Stimulated activated CD4-positive, alpha-beta T cell treated with anti-CD3 and anti-CD28 coated beads, Interleukin-12 subunit alpha, Interleukin-12 subunit beta, amount 100 ng/mL, for 24 hours (primary cell): ENCODE data around the gene SEC11A.

Source experiments
- DNase-seq, 2 experiments: peaks; one replicate each; pipeline ENCODE4 v3.0.0-alpha.2; 2020; ENCODE audit warnings: low read depth in 2 of 2

The SEC11A gene

DNA sequence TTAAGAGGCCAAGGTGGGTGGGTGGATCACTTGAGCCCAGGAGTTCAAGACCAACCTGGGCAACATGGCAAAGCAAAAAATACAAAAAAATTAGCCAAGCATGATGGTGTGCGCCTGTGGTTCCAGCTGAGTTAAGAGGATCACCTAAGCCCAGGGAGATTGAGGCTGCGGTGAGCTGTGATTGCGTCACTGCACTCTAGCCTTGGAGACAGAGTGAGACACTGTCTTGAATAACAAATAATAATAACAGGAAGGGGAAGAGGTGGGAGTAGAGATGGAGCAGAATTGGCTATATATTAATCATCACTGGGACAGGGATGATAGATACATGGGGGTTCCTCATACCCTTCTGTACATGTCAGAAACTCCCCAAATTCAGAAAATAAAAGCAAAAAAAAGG, 34.1 kb downstream of the SEC11A start:
- DNase-seq, result no peak

DNA sequence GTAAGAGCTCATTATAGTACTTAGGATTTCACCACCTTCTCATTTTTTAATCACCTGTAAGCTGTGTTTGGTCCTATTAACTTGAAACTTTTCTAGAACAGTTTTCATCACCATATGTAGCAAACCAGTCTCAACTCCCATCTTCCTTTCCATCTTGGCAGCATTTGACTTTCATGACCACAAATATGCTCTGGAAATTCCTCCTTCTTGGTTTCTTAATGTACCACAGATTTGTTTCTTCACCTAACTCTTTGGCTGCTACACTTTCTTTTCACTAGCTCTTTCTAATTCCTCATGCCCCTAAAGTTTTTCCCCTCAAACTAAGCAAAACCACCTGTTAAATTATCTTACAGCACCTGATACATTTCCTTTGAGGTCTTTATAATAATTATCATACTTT, 44.7 kb downstream of the SEC11A start:
- no peak for DNase-seq

DNA sequence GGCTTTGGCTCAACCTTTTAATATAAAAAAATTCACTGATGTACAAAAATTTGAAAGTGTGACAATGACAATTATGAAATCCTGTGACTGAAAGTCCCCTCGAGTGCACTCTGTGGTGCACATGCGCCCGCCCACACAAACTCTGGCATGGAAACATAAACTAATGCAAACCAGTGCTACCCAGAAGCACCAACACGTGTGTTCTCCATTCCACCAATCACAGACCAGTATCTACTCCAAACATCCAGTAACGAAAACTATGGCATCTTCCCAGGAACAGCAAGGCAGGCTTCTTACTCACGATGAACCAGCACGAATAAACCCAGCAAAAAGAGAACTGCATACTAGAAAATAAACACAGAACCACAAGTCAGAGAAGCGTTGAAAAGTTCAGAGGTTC, 46.2 kb downstream of the SEC11A start:
- DNase-seq, result peak in 1 of 2 experiments; percentile 43

DNA sequence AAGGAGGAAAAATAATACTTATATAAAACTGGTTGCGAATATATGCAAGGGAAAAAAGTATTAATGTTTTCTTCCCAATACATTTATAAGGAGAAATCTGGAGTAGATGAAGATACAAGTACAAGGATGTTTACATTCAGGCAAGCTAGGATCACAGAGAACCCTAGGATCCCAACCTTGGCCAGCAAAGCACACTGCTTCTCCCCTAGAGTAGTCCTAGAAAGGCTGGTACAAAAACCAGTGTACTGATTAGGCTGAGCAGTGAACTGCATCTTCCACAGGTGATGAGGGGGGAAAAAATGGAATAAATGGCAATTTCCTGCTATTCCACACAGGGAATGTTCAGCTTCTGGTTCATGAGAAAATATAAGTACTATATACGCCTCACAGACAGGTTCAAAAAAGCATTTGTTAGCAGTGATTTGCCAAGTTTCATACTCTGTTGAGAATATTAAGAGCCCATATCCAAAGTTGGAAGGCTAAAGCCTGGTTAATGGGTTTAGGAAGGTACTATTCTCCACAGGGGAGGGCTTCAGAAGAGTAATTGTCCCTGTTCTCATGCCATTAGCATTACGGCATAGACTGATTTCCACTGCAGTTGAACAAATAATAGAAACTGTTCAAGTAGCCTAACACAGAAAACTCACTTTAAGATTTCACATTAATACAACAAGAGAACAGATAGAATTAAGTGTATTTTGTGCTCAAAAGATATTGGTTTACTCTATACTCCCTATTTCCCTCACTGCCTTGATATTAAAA, 47.5 kb downstream of the SEC11A start:
- no peak for DNase-seq

DNA sequence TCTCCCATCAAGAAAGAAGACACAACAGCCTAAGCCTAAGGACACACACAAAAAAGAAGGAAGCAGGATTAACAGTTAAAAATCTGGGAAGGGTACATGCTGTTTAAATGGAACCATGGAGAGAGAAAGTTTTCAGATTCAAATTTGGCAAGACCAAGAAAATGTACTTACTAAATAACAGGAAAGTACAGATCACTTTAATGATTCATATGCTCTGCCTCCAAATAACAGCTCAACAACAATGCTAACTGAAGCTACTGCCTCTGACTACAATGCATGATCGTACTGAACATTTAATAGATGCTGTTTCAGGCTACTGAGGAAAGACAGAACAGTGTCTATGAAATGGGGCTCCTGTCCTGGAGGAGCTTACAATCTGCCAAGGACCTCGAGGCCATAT, 49.6 kb downstream of the SEC11A start:
- no peak for DNase-seq

DNA sequence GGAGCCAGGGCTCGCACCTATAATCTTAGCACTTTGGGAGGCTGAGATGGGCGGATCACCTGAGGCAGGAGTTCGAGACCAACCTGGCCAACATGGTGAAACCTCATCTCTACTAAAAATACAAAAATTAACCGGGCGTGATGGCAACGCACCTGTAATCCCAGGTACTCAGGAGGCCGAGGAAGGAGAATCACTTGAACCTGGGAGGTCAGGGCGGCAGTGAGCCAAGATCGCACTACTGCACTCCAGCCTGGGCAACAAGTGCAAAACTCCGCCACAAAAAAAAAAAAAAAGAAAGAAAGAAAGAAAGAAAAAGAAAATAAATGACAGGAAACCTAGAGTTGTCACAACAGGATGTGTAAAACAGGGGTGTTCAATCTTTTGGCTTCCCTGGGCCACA, 54.9 kb downstream of the SEC11A start:
- DNase-seq, result no peak

DNA sequence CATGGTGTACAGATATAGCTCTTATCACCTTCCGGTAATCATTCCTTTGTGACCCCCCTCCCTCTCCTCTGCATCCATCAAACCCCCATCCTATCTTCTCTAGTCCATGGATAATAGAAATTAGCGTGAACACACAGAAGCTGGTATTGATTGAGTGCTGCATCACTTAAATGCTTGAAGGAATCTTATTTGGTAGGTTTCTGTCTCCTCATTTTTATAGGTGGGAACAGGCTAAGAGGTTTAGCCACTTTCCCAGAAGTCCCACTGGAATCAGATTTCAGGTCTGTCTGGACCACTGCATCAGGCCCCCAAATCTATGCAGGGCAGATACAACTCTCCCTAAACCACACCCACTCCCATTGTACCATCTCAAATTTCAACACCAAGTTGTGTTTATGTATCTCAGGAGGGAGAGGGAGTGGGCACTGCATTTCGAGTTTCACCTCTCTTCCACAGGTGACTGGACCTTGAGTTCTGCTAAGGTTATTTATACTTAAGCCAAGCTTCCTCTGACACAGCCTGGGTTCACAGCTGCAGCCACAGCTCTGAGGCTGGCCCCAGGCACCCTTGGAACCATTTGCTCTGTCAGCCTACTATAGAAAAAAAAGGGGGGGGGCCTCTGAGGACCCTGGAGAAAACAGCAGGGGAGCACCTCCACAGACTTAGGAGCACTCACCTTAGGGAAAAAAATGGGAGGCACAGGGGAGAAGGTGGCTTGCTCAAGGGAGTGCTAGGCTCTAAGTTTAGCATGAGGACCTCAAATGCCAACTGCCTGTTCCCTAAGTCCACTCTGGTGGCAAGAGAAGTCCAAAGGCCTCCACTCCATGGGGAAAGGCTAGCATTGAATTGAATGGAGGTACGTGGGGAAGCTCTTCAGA, 55.8 kb downstream of the SEC11A start:
- DNase-seq, result no peak

DNA sequence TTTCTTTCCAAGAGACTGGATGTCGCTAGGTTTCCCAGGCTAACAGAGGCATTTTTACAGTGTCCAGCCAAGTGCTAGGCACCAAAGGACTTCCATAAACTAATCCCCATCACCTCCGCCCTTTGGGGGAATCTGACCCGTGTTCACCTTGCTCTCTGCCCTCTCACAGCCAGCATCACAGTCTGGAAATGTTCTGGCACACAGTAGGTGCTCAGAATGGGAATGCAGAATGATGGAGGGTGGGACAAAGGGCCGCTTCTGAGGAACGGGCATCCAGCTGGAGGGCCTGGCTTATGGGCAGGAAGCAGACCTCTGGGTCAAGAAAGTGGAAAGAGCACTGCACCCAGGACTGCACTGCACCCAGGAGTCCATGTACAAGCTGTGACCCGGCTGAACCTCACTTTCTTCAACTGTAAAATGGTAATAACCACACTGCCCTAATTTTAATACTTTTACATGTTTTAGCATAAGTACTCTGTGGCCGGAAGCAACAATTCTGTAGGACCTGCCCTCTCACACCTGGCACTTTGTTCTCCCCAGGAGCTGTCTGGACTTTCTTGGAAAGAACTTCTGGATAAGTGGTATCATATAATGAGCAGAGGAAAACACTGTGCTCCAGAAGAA, 57.0 kb downstream of the SEC11A start:
- no peak for DNase-seq

DNA sequence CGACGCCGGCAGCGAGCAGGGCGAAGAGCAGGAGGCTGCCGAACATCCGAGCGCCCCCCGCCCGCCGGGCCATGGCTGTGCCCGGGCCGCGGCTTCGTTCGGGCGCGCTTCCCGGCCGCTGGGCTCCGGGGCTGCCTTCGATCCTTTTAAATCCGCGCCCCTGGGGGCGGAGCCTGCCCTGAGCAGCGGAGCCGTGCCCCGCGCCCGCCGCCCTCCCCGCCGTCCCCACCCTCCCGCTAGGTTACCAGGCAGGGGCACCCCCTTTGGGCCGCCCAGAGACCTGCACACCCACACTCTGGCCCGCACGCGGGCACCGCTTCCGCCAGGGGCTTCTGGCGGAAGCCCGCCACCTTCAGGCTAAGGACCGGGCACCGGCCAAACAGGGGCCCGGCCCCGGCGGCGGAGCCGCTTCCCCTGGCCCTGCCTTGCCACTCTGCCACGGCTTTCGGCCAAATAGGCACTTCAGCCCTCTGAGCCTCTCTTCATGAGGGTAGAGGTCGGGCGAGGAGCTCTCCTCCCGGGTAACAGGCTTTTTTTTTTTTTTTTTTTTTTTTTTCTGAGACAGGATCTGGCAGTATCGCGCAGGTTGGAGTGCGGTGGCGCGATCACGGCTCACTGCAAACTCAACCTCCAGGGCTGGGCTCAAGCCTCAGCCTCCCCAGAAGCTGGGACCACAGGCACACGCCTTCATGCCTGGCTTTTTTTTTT, 57.7 kb downstream of the SEC11A start, which contains the start of gene NMB:
Gene NMB, minus strand, starts transcription at position 120 of the 708 bp plus-strand sequence. Its CDS starts 47 bp downstream, at position 73.
- DNase-seq, result peak; percentile 67 to 77

DNA sequence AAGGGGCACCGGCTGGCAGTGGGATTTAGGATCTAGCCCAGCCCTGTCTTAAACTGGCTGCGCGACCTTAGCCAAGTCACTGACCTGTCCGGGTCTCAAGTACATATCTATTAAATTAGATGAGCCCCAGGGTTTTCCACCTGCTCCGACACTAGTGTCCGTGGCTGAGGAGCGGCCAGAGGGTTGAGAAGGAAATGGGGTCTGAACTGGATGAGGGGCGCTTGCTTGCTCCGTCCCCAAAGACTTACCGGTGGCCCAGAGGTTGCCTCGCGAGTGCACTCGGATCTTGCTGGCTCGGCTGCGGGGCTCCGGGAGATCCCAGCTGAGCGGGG, 58.2 kb downstream of the SEC11A start:
- no peak for DNase-seq

DNA sequence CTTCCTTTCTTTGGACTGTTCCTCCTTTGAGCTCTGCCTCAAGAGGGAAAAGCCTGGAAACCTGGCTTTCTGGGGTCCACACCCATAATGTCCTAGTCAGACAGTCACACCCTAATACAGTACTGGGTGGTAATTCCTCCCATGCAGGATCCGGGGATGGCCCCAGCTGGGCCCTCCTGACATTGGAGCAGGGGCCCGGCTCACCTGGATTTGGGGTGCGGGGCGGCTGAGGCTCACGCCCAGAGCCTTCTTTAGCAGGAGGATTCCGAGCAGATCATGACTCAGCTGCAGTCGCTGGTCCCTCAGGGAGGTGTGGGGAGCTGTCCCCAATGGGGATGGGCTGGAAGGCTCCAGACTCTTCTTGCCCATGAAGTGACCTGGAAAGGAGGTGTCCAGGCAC, 59.0 kb downstream of the SEC11A start:
- no peak for DNase-seq

DNA sequence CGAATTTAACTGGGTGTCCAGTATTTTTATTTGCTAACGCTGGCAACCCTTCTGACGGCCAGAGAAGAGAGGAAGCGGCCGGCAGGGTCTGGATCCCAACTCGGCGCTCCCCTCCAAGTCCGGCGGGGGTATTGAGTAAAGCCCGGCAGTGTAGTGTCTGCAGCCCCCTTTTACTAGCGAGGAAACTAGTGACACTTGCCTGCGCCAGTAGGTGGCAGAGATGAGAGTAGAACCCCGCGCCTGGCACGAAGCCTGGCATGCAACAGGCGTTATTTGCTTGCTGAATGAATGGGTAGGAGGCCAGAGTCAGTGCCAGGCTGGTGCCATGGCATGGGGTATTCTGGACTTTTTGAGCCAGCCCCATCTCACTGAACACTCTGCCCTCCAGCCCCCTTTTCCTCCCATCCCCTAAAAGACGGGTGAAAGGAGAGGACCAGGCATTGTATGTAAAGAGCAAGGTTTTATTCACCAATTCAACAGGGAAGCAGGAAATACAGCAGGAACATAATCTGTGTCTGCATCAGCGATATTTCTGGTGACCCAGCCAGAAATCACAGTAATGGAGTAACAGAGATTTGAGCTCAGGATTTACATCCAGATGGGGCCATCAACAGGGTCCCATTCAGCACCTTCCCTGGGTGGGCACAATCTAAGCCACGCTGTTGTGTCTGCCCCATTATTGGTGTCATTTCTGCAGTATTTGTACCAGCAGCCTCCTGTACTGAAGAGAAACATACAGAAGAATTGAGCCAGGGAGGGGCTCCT, 61.1 kb downstream of the SEC11A start:
- peak; percentile 54 to 60 for DNase-seq

DNA sequence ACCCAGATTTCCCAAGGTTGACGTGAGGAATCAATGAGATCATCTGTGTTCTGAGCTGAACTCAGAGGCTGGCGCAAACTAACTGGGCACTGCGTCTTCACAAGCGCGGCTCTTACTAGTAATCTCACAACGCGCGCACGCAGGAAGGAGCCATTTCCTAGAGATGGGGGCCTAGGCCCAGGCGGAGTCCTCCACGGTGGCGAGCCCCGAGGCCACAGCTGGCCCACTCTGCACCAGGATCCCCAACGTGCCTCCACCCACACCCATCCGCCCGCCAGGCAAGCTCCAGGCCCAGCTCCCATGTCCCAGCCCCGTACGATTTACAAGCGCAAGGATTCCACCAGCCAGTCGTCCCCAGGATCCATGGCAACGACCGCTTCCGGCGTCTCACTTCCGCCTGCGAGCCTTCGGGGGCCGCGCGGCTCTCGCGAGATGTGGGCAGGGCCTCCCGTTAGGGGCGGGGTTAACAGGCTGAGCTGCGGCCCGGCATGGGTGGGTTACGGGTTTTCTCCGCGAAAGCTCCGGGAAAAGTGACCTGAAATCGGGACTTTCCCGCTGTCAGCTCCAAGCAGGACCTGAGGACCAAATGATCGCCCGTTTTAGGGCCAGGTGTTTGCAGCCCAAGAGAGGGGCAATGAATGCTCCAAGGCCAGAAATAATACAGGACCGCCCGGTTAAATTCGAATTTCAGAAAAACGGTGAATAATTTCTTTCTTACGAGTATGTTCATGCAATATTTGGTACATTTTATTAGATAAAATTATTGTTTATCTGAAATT, 61.8 kb downstream of the SEC11A start, which contains the start of gene WDR73:
Gene WDR73, minus strand, starts transcription at position 374 of the 779 bp plus-strand sequence. Its CDS starts 9 bp downstream, at position 365.
- DNase-seq, result peak; percentile 91 to 97

DNA sequence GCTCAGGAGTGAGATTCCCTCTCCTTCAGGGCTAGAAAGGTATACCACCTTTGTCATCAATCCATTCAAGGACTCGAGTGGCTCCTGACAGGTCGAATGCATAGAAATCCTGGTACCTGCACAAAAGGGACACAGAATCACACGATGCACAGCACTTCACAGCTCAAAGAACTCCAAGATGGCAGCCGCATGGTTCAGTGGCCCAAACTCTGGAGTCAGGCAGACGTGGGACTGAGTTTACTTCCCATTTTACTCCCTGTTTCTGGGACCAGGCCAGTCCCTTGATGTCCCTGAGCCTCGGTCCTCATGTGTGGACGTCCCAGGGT, 62.4 kb downstream of the SEC11A start:
- no peak for DNase-seq

DNA sequence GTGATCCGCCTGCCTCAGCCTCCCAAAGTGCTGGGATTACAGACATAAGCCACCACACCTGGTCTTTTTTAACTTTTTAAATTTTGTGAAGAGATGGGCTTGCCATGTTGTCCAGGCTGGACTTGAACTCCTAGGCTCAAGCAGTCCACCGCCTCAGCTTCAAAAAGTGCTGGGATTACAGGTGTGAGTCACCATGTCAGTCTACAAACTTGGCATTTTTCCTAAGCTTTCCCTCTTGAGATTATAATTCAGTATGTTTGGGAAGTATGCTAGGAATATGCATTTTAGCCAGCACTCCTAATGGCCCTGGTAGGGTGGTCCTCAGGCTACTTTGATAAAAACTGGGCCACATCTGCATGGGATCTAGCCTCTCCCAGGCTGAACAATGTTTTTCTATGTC, 66.2 kb downstream of the SEC11A start:
- no peak for DNase-seq

DNA sequence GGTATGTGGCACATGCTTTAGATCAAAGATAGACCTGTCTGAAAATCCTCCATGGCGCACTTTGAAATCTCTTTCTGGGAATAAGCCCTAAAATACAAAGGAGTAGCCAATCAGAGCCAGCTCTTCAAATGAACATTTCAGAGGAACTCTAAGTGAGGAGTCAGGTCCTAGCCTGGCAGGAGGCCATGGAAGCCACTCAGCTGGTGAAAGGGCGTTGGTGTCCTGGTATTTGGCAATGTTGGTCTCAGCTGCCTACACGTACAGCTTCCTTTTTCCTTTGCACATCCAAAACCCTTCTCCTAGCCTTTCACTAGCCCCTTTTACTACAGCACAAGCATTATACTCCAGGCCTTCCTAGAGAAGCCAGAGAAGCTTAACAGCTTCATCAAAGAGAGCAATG, 67.4 kb downstream of the SEC11A start:
- no peak for DNase-seq

DNA sequence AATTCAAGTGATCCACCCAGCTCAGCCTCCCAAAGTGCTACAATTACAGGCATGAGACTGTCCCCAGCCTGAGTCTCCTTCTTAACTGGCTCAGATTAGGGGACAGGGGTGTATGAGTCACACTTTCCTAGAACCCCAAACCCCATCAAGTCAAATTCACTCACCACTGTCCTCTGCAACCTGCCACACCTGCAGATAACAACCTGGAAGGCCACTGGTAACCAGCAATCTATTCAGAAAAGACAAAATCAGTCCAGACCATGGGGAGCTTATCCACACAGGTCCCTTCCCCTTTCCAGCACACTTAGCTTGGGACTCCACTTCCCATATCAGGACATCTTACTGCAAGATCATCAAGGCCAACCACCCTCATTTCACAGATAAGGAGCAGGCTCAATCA, 68.2 kb downstream of the SEC11A start:
- no peak for DNase-seq

DNA sequence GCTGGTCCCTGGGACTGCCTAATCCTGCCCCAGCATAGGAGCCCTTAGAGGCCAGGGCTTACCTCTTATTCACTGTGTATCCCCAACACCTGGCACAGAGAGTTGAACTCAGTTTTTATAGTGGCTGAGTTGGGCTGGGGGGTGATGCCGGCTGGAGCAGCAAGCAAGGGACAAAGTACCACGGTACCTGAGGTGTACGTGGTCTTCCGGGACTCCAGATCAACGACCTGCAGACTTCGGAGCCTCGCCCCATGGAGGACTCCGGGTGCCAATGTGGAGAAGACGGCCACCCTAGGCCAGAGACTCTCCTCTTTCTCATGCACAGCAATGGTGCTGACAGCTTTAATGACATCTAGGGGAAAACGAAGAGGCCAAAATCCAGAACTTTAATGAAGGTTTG, 69.9 kb downstream of the SEC11A start:
- no peak for DNase-seq

DNA sequence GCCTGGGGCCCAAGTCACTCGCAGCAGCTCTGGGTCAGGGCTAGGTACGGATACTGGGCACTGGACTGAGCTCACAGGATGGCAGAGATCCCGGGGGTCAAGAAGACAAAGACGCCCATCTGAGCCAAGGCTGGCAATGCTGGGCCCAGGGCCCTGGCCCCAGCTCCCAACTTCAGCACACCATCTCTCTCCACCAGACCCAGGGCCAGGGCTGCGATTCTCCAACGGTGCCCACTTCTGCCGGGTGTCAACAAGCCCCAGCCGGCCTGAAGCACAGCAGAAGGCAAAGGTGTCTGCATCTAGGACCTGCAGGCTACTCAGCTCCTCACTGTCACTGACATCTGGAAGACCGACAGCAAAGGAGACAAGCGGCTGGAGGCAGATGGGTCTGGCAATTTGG, 70.4 kb downstream of the SEC11A start:
- no peak for DNase-seq

DNA sequence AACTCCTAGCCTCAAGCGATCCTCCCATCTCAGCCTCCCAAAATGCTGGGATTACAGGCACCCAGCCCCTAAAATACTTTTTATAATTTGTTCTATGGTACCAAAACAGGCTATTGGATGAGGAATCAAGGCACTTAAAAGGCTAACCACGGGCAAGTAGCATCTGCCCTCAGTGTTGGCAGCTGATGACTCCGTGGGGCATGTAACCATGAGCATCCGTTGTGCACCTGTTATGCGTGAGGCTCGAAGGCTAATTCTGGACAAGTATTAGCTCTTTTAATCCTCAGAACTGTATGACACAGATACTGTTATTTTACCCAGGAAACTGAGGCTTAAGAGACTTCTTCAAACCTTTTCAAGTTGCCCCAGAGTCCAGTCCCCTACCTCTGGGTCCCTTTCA, 72.1 kb downstream of the SEC11A start:
- no peak for DNase-seq
